T-helper 1 cell (primary cell): ENCODE results near the gene MRPL40.
"Not testable (repeated sequence)": the region's sequence is repeated elsewhere in the genome, so short reads cannot be mapped to it uniquely, and the experiment has no call there.

Experiments
- DNase-seq, 5 donors: peaks; one replicate each; pipeline ENCODE4 v3.0.0-alpha.2; 2012 to 2020

MRPL40 gene

GRCh38 chr22:19442166-19442565 is 9.8 kb downstream of the MRPL40 start:
- DNase-seq = no peak

GRCh38 chr22:19443544-19444211 is 11.3 kb downstream of the MRPL40 start:
- DNase-seq = no peak

GRCh38 chr22:19445279-19445982 is 13.1 kb downstream of the MRPL40 start:
- DNase-seq = not testable (repeated sequence)

- no peak for DNase-seq
Measured at GRCh38 chr22:19446603-19447329, 14.4 kb downstream of the MRPL40 start.

GRCh38 chr22:19447330-19448075 is 15.2 kb downstream of the MRPL40 start, which contains the start of gene C22orf39:
Gene C22orf39 (minus strand): TSS chr22:19447711. CDS start chr22:19447688, 23 bp downstream.
- DNase-seq = peak; percentile 78 to 93 (median 85)

GRCh38 chr22:19448076-19448607 is 15.8 kb downstream of the MRPL40 start:
- peak in 1 of 5 donors; percentile 35 for DNase-seq

GRCh38 chr22:19448739-19449421 is 16.5 kb downstream of the MRPL40 start:
- peak in 1 of 5 donors; percentile 70 for DNase-seq

- no peak for DNase-seq
Measured at GRCh38 chr22:19449422-19449767, 17.1 kb downstream of the MRPL40 start.

DNA sequence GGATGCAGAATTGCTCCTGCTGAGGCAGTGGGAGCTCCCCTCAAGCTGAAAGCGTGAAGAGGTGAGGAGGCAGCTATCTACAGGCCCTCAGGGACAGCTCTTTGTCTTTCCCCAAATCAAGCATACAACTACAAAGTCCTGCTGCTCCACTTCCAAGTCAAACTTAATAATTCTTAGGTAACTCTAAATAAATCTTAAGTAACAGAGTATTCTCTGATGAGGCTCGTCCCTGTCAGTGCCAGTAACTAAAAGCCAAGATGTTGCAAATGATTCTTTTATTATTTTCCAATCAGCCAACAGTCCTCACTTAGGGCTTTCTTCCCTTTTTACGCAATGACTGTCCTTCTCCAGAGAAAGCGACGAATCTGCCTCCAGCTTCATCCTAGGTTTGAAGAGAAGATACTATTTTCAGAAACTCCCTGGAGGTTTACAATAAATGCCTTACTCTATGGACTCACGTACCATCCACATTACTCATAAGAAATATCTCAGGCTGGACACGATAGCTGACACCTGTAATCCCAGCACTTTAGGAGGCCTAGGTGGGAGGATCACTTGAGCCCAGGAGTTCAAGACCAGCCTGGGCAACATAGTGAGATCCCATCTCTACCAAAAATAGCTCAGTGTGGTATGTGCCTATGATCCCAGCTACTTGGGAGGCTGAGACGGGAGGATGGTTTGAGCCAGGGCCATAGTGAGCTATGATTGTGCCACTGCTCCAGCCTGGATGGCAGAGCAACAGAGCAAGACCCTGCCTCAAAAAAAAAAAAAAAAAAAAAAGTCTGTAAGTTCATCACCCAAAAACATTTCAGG is 18.2 kb downstream of the MRPL40 start:
- DNase-seq = no peak

- DNase-seq = no peak
Measured at GRCh38 chr22:19451570-19451969, 19.2 kb downstream of the MRPL40 start.

DNA sequence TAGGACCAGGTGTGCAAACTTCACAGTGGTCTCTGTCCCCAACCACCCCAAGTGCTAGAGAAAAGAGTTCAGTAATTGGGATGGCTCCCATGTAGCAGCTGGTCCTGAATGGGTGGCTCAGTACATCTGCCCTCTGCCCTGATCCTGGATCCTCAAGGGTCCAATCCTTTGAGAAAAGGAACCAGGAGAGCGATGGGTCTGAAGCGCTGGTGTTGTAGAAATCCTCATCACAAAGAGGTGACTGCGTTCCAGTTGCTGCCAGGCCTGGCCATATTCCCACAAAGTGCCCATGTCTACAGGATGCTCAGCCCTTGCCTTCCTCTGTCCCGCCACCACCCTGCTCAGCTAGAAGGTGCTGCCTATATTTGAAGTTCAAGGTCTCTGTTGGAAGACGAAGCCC is 21.4 kb downstream of the MRPL40 start:
- no peak for DNase-seq

GRCh38 chr22:19454156-19454555 is 21.8 kb downstream of the MRPL40 start:
- no peak for DNase-seq

DNA sequence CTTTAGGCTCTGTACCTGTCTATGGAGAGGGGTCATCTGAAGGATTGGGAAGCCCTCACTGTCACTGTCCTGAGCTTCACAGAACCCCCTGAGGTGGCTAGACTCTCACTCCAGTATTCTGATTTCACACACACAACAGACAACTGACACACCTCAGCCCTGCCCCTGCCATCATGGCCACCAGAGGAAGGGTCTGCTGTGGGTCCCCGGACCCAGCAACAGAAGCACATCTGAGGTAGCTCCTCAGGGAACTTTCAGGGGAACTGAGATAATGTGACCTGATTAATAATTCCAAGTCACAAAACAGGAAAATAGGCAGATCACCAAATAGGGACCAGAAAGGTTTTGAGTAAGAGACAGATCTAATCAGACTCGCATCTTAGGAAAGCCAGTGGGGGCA is 22.7 kb downstream of the MRPL40 start:
- no peak for DNase-seq

- no peak for DNase-seq
Measured at GRCh38 chr22:19455585-19456370, 23.4 kb downstream of the MRPL40 start.

DNA sequence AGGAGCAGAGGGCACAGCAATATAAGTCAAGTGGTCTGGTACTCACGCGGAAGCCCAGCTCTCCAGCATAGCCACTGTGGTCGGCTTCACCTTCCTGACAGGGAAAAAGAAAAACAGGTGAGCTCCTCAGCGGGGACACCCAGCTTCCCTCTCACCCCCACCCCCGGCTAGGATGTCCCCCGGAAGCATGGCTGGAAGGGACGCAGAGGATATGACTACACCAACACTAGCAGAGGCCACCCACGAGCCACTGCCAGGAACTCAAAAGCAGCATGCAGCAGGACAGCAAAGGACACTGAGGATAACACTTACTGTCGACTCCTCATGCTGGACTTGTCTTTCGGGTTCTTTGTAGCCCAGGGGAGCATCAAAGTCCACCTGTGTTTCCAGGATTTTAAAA is 24.2 kb downstream of the MRPL40 start:
- DNase-seq = no peak

DNA sequence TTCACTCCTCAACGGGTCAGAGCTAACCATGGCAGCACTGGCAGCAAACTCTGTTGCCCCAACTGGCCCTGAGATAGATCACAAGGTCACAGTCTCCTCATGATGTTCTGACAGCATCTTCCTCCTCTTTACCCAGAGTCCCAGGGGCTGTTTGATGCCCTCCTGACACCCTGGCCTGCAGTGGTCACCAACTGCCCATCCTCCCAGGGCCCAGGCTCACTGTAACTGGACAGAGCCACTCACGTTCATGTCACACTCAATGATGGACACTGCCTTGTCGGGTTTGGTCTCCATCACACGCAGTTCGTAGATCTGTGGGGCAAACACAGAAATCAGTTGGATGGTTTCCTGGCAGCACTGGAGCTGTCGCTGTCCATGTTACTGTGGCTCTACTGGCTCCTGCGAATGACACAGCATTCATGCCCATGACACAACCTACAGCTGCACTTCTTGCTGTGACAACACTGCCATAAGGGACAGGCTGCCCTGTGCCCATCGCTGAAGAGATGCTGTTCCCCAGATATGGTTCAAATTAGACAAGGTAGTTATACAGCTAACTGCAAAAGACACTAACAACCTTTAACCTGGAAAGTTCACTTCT is 25.6 kb downstream of the MRPL40 start:
- no peak for DNase-seq

GRCh38 chr22:19460036-19460435 is 27.7 kb downstream of the MRPL40 start:
- DNase-seq = no peak

- DNase-seq = no peak
Measured at GRCh38 chr22:19461506-19461905, 29.2 kb downstream of the MRPL40 start.

DNA sequence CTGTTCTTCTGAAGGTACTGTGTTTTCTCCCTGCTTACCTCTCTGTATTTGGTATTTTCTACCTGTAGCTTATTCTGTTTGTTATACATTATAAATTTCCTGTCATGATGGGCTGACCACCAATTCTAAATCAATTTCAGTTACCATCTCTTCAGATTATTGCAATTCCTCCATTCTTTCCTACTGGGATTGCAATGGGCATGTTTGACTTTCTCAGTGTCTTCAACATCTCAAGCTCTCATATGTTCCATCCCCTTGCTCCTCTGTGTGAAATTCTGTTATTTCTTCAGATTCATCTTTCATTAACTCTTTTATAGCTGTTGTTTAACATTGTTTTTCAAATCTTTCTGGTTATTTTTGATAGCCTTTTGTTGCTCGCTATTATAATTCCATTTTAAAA is 30.7 kb downstream of the MRPL40 start:
- DNase-seq = no peak
